Measurements from ENCODE around the gene LRTM2. TPM values are rescaled to one million over a fixed set of nuclear protein-coding genes. Genes with fewer than 3 reads are reported as not detected.
"Not testable (repeated sequence)": the region's sequence is repeated elsewhere in the genome, so short reads cannot be mapped to it uniquely, and the experiment has no call there.

The LRTM2 gene
- total RNA-seq, 1 donor from 2014 or later: not detected

GRCh38 chr12:1815814-1816729 is 4.3 kb upstream of the LRTM2 start:
- H3K36me3 ChIP-seq: no peaks in the 10 kb centered on the region
- H2AFZ ChIP-seq (replicated peaks): no peak overlapping the region
- peaks cover 21% of the 10 kb centered on the region for H3K27me3 ChIP-seq
- peak overlapping the region; percentile 20 for H3K4me3 Mint-ChIP-seq
- peaks cover 25% of the 10 kb centered on the region for H3K27me3 Mint-ChIP-seq (ENCODE audit: insufficient read depth, low read depth)
- peaks cover 12% of the 10 kb centered on the region for H3K4me1 ChIP-seq
- H3K27ac ChIP-seq: no peak overlapping the region
- H3K27ac Mint-ChIP-seq: peak overlapping the region; percentile 44
- no peaks in the 10 kb centered on the region for H3K79me2 ChIP-seq (ENCODE audit: low read depth)
- no peaks in the 10 kb centered on the region for H3F3A ChIP-seq (ENCODE audit: low read depth)
- H4K20me1 ChIP-seq (ENCODE audit: low read depth): no peaks in the 10 kb centered on the region
- H3K36me3 Mint-ChIP-seq: no peaks in the 10 kb centered on the region
- no peak overlapping the region for H3K4me3 ChIP-seq
- H3K4me2 ChIP-seq: no peak overlapping the region
- H3K9me3 ChIP-seq (ENCODE audit: low read depth): no peaks in the 10 kb centered on the region
- peaks cover 53% of the 10 kb centered on the region for H3K4me1 Mint-ChIP-seq
- DNase-seq (ENCODE audit: low spot score): no peak
- H3K9ac ChIP-seq: no peak overlapping the region
- TF ChIP-seq CTCF (IDR thresholded peaks at IDR 0.05) (no peak), EZH2 (IDR thresholded peaks at IDR 0.05) (no peak), EZH2phosphoT487 (IDR thresholded peaks at IDR 0.05) (no peak)
- peaks cover 4% of the 10 kb centered on the region for H3K9me3 Mint-ChIP-seq

GRCh38 chr12:1816730-1817348 is 3.5 kb upstream of the LRTM2 start:
- H3K4me1 ChIP-seq: peaks cover 15% of the 10 kb centered on the region
- no peaks in the 10 kb centered on the region for H3K79me2 ChIP-seq (ENCODE audit: low read depth)
- H3K9me3 Mint-ChIP-seq: peaks cover 4% of the 10 kb centered on the region

GRCh38 chr12:1817928-1818327 is 2.4 kb upstream of the LRTM2 start:
- not testable (repeated sequence) for H3K4me2 ChIP-seq; H3K9me3 Mint-ChIP-seq; H3K36me3 Mint-ChIP-seq; H3F3A ChIP-seq (ENCODE audit: low read depth); H3K36me3 ChIP-seq; H3K79me2 ChIP-seq (ENCODE audit: low read depth); H3K4me3 ChIP-seq; DNase-seq (ENCODE audit: low spot score); H3K4me3 Mint-ChIP-seq; H3K27ac ChIP-seq; H2AFZ ChIP-seq (replicated peaks); H4K20me1 ChIP-seq (ENCODE audit: low read depth); H3K9ac ChIP-seq; H3K9me3 ChIP-seq (ENCODE audit: low read depth); H3K27ac Mint-ChIP-seq
- H3K4me1 Mint-ChIP-seq: peaks cover 49% of the 10 kb centered on the region
- H3K27me3 Mint-ChIP-seq (ENCODE audit: insufficient read depth, low read depth): peaks cover 29% of the 10 kb centered on the region
- peaks cover 20% of the 10 kb centered on the region for H3K4me1 ChIP-seq
- peaks cover 40% of the 10 kb centered on the region for H3K27me3 ChIP-seq

More at GRCh38 chr12:1816730-1817348, 3.5 kb upstream of the LRTM2 start:
- Mint-ChIP-seq H3K4me1 (peaks cover 53% of the 10 kb centered on the region), H3K36me3 (no peaks in the 10 kb centered on the region), H3K27ac (peak overlapping the region; percentile 23), H3K27me3 (ENCODE audit: insufficient read depth, low read depth) (peaks cover 25% of the 10 kb centered on the region), H3K4me3 (peak overlapping the region; percentile 20)
- Histone ChIP-seq H3K4me2 (no peak overlapping the region), H3K36me3 (no peaks in the 10 kb centered on the region), H3K9ac (no peak overlapping the region), H3K27me3 (peaks cover 29% of the 10 kb centered on the region), H3K4me3 (no peak overlapping the region), H3K9me3 (ENCODE audit: low read depth) (no peaks in the 10 kb centered on the region), H3F3A (ENCODE audit: low read depth) (no peaks in the 10 kb centered on the region), H3K27ac (no peak overlapping the region), H2AFZ (replicated peaks) (no peak overlapping the region), H4K20me1 (ENCODE audit: low read depth) (no peaks in the 10 kb centered on the region)
- no peak for DNase-seq (ENCODE audit: low spot score)
- TF ChIP-seq CTCF (IDR thresholded peaks at IDR 0.05) (no peak), EZH2phosphoT487 (IDR thresholded peaks at IDR 0.05) (no peak), EZH2 (IDR thresholded peaks at IDR 0.05) (no peak)
